Neural cell (in vitro differentiated cells): ENCODE results near the gene MND1. TPM values are rescaled to one million over a fixed set of nuclear protein-coding genes. Genes with fewer than 3 reads are reported as not detected.

Experiments
- H2AFZ ChIP-seq: fragments of 200-600, 300-800 bp; sonication (generic), shearing (Covaris generic); 2 replicates; pipeline ENCODE4 v1.6.0; 2014; ENCODE audit warnings: low read depth, mild to moderate bottlenecking, antibody characterized with exemption, low read length, moderate library complexity
- H3F3A ChIP-seq: fragments of 200-600 bp; shearing (Covaris generic); 2 replicates; pipeline ENCODE4 v1.6.1; 2016; ENCODE audit warnings: mild to moderate bottlenecking, moderate library complexity, mixed read lengths, antibody characterized with exemption, low read length; ENCODE audit not compliant: insufficient read depth, poor library complexity, severe bottlenecking
- H3K27ac ChIP-seq: fragments of 200-600, 300-800 bp; sonication (generic), shearing (Covaris generic); 2 replicates; pipeline ENCODE4 v1.5.1; 2014; ENCODE audit warnings: mild to moderate bottlenecking, low read length, moderate library complexity
- H3K27me3 ChIP-seq: fragments of 300-800, 200-600 bp; sonication (generic), shearing (Covaris generic); 2 replicates; pipeline ENCODE4 v1.6.0; 2014; ENCODE audit warnings: mild to moderate bottlenecking, low read depth, low read length, moderate library complexity; ENCODE audit not compliant: insufficient read depth
- H3K36me3 ChIP-seq: fragments of 300-800, 200-600 bp; sonication (generic), shearing (Covaris generic); 2 replicates; pipeline ENCODE4 v1.5.1; 2014; ENCODE audit warnings: mild to moderate bottlenecking, antibody characterized with exemption, low read length, moderate library complexity; ENCODE audit not compliant: insufficient read depth
- H3K4me2 ChIP-seq: fragments of 300-800, 200-600 bp; sonication (generic), shearing (Covaris generic); 2 replicates; pipeline ENCODE4 v1.6.0; 2014; ENCODE audit warnings: mild to moderate bottlenecking, low read length
- H3K4me3 ChIP-seq: fragments of 300-800, 200-600 bp; sonication (generic), shearing (Covaris generic); 2 replicates; pipeline ENCODE4 v1.5.1; 2014; ENCODE audit warnings: mild to moderate bottlenecking, low read length, moderate library complexity
- H3K79me2 ChIP-seq: fragments of 200-600 bp; shearing (Covaris generic); replicated peaks from 2 replicates; pipeline ENCODE4 v1.6.0; 2014; ENCODE audit warnings: mild to moderate bottlenecking, low read length, moderate library complexity; ENCODE audit not compliant: insufficient read depth
- H3K9ac ChIP-seq: fragments of 300-800, 200-600 bp; sonication (generic), shearing (Covaris generic); 2 replicates; pipeline ENCODE4 v1.6.1; 2016; ENCODE audit warnings: mild to moderate bottlenecking, low read length, mixed read lengths
- H3K9me2 ChIP-seq: fragments of 200-600 bp; shearing (Covaris generic); 2 replicates; pipeline ENCODE4 v1.6.1; 2016; ENCODE audit warnings: mild to moderate bottlenecking, low read length, mixed read lengths; ENCODE audit not compliant: insufficient read depth
- H3K9me3 ChIP-seq: fragments of 200-600, 300-800 bp; sonication (generic), shearing (Covaris generic); 2 replicates; pipeline ENCODE4 v1.6.1; 2016; ENCODE audit warnings: mild to moderate bottlenecking, mixed run types, low read length, moderate library complexity, mixed read lengths
- H4K20me1 ChIP-seq: fragments of 200-600 bp; shearing (Covaris generic); 2 replicates; pipeline ENCODE4 v1.6.1; 2016; ENCODE audit warnings: mild to moderate bottlenecking, mixed run types; ENCODE audit not compliant: insufficient read depth
- EP300 ChIP-seq: fragments of 450-650 bp; conservative IDR thresholded peaks from 2 replicates; pipeline ENCODE4 v1.6.1; 2014; ENCODE audit warnings: antibody characterized with exemption, mild to moderate bottlenecking, moderate library complexity; ENCODE audit not compliant: poor library complexity, severe bottlenecking
- EZH2 ChIP-seq: fragments of 200-600, 300-800 bp; shearing (Covaris generic), sonication (generic); IDR thresholded peaks from 2 replicates; pipeline ENCODE4 v1.6.1; 2014; ENCODE audit warnings: antibody characterized with exemption, low read length, borderline replicate concordance, mild to moderate bottlenecking; ENCODE audit not compliant: insufficient read depth, poor library complexity, severe bottlenecking
- MXI1 ChIP-seq: fragments of 450-650 bp; conservative IDR thresholded peaks from 2 replicates; pipeline ENCODE4 v1.6.1; 2014; ENCODE audit warnings: antibody characterized with exemption, mild to moderate bottlenecking; ENCODE audit not compliant: poor library complexity, severe bottlenecking
- POLR2AphosphoS5 ChIP-seq: IDR thresholded peaks from 2 replicates; pipeline ENCODE4 v1.6.1; 2012
- RAD21 ChIP-seq: fragments of 450-650 bp; conservative IDR thresholded peaks from 2 replicates; pipeline ENCODE4 v1.6.1; 2014; ENCODE audit warnings: antibody characterized with exemption, mild to moderate bottlenecking, moderate library complexity
- SMC3 ChIP-seq: fragments of 450-650 bp; conservative IDR thresholded peaks from 2 replicates; pipeline ENCODE4 v1.6.1; 2014; ENCODE audit warnings: antibody characterized with exemption, mild to moderate bottlenecking, moderate library complexity; ENCODE audit not compliant: poor library complexity
- TAF1 ChIP-seq: IDR thresholded peaks from 2 replicates; pipeline ENCODE4 v1.6.1; 2012; ENCODE audit warnings: low read depth
- polyA plus RNA-seq: library from polyadenylated mRNA; depleted of rRNA; stranded (reverse); fragments of >200 nt; gene quantifications from 2 replicates; pipeline ENCODE4 v1.2.3, GENCODE V29; 2014
- TF ChIP-seq, protein P1 (sequence below): IDR thresholded peaks from 2 replicates; pipeline ENCODE4 v1.6.1; 2012; ENCODE audit warnings: borderline replicate concordance
- TF ChIP-seq, protein P2 (sequence below): fragments of 450-650 bp; IDR thresholded peaks from 2 replicates; pipeline ENCODE4 v1.5.1; 2014; ENCODE audit warnings: antibody characterized with exemption, mild to moderate bottlenecking, moderate library complexity; ENCODE audit not compliant: poor library complexity, severe bottlenecking

Gene MND1
- polyA plus RNA-seq, 1 donor from 2014 or later, result 5.6 TPM

DNA sequence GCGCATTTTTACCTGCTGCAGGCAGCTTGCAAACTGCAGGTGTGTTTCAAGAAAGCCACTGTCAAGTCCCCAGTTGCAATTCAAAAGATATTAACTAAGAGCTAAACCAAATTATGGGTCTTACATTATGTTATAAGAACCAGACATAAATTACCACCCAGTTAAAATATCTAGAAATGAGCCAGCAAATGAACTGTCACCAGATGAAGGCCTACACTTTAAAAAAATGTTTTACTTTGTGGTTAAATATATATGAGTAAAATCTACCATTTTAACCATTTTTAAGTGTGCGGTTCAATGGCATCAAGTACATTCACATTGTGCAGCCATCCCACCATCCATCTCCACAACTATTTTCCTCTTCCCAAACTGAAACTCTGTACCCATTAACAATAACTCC, 89.7 kb downstream of the MND1 start:
- Histone ChIP-seq H3K36me3 (no peaks in the 10 kb centered on the region), H3K9me3 (no peaks in the 10 kb centered on the region), H3K4me3 (no peak overlapping the region), H2AFZ (no peak overlapping the region), H3K9me2 (no peaks in the 10 kb centered on the region), H3K4me2 (no peak overlapping the region), H3F3A (no peaks in the 10 kb centered on the region), H3K27ac (no peak overlapping the region), H3K79me2 (no peaks in the 10 kb centered on the region), H4K20me1 (no peaks in the 10 kb centered on the region), H3K27me3 (no peaks in the 10 kb centered on the region), H3K9ac (no peak overlapping the region)
- TF ChIP-seq, protein P1, sequence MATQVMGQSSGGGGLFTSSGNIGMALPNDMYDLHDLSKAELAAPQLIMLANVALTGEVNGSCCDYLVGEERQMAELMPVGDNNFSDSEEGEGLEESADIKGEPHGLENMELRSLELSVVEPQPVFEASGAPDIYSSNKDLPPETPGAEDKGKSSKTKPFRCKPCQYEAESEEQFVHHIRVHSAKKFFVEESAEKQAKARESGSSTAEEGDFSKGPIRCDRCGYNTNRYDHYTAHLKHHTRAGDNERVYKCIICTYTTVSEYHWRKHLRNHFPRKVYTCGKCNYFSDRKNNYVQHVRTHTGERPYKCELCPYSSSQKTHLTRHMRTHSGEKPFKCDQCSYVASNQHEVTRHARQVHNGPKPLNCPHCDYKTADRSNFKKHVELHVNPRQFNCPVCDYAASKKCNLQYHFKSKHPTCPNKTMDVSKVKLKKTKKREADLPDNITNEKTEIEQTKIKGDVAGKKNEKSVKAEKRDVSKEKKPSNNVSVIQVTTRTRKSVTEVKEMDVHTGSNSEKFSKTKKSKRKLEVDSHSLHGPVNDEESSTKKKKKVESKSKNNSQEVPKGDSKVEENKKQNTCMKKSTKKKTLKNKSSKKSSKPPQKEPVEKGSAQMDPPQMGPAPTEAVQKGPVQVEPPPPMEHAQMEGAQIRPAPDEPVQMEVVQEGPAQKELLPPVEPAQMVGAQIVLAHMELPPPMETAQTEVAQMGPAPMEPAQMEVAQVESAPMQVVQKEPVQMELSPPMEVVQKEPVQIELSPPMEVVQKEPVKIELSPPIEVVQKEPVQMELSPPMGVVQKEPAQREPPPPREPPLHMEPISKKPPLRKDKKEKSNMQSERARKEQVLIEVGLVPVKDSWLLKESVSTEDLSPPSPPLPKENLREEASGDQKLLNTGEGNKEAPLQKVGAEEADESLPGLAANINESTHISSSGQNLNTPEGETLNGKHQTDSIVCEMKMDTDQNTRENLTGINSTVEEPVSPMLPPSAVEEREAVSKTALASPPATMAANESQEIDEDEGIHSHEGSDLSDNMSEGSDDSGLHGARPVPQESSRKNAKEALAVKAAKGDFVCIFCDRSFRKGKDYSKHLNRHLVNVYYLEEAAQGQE, result no peak
- TF ChIP-seq, protein P2, sequence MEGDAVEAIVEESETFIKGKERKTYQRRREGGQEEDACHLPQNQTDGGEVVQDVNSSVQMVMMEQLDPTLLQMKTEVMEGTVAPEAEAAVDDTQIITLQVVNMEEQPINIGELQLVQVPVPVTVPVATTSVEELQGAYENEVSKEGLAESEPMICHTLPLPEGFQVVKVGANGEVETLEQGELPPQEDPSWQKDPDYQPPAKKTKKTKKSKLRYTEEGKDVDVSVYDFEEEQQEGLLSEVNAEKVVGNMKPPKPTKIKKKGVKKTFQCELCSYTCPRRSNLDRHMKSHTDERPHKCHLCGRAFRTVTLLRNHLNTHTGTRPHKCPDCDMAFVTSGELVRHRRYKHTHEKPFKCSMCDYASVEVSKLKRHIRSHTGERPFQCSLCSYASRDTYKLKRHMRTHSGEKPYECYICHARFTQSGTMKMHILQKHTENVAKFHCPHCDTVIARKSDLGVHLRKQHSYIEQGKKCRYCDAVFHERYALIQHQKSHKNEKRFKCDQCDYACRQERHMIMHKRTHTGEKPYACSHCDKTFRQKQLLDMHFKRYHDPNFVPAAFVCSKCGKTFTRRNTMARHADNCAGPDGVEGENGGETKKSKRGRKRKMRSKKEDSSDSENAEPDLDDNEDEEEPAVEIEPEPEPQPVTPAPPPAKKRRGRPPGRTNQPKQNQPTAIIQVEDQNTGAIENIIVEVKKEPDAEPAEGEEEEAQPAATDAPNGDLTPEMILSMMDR, result no peak
- TF ChIP-seq SMC3 (no peak), MXI1 (no peak), EZH2 (no peak), EP300 (no peak), TAF1 (no peak), RAD21 (no peak), POLR2AphosphoS5 (no peak)

DNA sequence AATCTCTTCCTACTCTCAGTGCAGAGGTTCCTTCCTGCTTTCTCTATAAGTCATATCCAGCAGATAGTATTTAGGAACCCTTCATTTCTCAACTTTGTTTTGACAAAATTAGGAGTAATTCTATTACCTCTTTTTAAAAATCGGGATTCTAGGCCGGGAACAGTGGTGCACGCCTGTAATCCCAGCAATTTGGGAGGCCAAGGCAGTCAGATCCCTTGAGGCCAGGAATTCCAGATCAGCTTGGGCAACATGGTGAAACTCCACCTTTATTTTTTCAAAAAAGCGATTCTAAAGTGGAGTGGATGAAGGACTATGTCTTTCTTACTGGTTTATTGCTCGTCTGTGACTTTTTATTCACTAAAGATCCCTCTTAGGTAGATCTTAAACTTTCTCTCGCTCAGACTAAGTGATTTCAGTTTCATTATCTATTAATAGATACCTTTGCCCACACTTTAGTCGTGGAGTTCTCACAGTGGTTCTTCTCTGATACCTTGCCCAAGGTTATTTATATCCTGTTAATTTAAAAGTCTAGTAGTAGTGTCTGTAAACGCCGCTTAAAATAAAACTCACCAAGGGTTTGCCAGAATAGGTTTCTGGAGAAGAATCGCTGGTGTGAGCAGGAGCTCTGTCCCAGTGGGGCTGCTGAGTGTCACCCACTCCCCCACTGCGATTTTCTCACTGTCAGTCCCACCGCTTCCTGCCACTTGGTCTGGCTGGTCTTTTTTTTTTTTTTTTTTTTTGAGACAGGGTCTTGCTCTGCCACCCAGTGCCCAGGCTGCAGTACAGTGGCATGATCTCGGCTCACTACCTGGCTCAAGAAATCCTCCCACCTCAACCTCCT, 94.6 kb downstream of the MND1 start:
- Histone ChIP-seq H3F3A (no peaks in the 10 kb centered on the region), H3K9me2 (no peaks in the 10 kb centered on the region), H3K27ac (no peak overlapping the region), H3K9me3 (no peaks in the 10 kb centered on the region), H4K20me1 (no peaks in the 10 kb centered on the region), H3K4me2 (no peak overlapping the region), H3K27me3 (no peaks in the 10 kb centered on the region), H3K36me3 (no peaks in the 10 kb centered on the region), H2AFZ (no peak overlapping the region), H3K9ac (no peak overlapping the region), H3K79me2 (no peaks in the 10 kb centered on the region), H3K4me3 (no peak overlapping the region)
- TF ChIP-seq EZH2 (no peak), TAF1 (no peak), EP300 (no peak), RAD21 (no peak), POLR2AphosphoS5 (no peak), SMC3 (no peak), MXI1 (no peak)
- TF ChIP-seq, protein P2, result no peak
- TF ChIP-seq, protein P1, result no peak
